ENCODE measurements around the gene FADS3.

DNA sequence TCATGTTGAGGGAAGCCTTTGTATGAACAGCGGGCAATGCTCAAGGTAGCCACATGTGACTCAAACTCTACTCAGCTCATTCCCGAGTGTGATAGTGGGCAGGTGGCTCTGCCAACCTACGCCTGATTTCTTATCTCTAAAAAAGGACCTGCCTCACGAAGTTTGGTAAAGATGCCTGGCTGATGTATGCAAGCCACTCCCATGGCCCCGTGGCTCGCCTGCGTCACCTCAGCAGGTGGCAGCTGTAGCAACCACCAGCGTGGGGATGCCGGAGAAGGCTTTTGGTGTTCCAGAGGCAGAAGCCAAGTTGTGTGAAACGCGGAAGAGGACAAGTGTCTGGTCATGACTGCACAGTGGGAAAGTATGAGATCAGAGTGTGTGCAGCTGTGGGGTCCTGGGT is 57.9 kb downstream of the FADS3 start:
- TF ChIP-seq, protein P1, sequence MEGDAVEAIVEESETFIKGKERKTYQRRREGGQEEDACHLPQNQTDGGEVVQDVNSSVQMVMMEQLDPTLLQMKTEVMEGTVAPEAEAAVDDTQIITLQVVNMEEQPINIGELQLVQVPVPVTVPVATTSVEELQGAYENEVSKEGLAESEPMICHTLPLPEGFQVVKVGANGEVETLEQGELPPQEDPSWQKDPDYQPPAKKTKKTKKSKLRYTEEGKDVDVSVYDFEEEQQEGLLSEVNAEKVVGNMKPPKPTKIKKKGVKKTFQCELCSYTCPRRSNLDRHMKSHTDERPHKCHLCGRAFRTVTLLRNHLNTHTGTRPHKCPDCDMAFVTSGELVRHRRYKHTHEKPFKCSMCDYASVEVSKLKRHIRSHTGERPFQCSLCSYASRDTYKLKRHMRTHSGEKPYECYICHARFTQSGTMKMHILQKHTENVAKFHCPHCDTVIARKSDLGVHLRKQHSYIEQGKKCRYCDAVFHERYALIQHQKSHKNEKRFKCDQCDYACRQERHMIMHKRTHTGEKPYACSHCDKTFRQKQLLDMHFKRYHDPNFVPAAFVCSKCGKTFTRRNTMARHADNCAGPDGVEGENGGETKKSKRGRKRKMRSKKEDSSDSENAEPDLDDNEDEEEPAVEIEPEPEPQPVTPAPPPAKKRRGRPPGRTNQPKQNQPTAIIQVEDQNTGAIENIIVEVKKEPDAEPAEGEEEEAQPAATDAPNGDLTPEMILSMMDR (IDR thresholded peaks at IDR 0.05): no peak
- no peak for TF ChIP-seq POLR2A (IDR thresholded peaks at IDR 0.05)

Data from tibial nerve (tissue), 3 donors.